NCI-H2196 treated with DMSO at 0.1 percent for 48 hours (cell line): ENCODE results near the gene GIMAP6.
"Not testable (repeated sequence)": the region's sequence is repeated elsewhere in the genome, so short reads cannot be mapped to it uniquely, and the experiment has no call there.

ENCODE experiments used
- DNase-seq: peaks from one replicate; lab custom pipeline; 2025; ENCODE audit not compliant: unreplicated experiment; lab: John Stamatoyannopoulos, UW

GIMAP6 gene

DNA sequence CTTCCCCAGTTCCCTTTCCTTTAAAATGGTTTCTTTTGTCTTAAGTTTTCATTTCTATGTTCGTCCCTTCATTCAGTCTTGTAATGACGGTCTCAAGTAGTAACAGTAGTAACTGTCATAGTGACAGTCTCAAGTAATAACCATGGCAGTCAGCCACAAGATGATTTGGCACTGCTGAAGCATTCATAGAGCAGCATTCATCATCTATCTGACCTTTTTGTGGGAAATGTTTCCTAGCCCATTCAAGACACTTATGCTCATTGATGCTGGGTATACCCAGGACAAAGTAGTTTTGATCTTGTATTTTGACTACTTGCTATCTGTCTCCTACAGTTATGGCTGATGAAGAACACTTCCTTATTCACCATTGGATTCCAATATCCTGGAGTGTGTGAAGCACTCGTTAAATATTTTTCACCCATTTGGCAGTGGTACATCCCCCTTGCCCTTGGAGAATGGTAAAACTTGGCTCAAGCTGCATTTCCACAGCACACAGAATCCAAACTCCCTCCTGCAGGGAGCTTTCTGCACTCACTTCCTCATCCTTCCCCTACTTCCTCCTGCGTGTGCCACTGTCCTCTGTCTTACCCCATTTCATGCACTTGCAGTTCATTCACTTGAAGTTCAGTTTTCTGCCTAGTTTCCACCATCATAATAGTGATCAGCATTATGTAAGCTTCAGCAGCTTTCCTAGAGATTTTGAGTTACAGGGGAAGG, 46.0 kb downstream of the GIMAP6 start:
- DNase-seq: no peak

DNA sequence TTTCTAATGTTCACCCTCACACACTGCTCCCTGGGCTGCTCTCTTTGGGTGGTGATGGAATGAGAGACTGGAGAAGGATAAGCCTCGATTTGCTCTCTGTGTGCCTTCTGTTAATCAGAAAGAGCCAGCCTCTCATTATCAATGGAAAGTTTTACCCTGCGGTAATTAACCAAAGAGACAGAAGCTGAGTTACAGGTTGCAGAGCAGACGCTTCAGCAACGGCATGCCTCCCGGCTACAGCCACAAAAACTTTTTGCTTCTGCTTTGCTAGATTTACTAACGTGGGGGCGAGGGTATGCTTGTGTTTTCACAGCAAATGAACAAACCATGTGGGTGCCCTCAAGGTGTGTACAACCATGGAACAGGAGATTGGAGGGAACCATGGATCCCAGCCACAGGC, 47.0 kb downstream of the GIMAP6 start:
- DNase-seq: no peak

DNA sequence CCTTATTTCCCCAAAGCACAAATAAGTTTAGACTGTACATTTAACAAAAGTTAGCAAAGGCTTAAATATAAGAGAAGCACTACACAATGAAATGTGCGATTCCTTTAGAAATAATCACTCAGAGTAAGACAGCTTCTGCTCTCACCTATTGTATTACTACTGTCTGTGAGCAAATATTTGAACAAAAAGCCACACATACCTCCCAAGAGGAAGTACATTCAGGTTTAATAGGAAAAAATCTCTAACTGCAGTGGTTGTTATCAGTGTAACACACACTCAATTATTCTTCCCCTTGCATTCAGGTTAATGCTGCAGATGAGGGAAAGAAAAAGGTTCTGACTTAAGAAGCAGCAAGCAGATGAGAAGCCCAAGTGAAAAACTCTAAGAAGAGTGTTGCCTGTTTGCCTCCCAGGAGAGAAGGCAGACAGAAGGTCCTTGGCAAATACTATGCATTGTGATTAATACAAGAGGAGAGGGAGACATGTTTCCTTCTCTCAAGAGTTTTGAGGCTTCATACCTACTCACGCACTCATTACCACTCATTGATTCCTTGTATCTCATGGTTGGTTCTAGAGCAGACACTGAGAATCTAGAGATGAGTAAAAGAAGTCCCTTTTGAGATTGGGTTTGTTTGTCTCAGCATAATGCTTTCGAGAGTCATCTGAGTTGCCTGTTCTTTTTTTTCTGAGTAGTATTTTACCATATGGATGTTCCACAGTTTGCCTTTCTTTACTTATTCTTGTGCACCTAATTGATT, 51.4 kb downstream of the GIMAP6 start:
- DNase-seq: no peak

DNA sequence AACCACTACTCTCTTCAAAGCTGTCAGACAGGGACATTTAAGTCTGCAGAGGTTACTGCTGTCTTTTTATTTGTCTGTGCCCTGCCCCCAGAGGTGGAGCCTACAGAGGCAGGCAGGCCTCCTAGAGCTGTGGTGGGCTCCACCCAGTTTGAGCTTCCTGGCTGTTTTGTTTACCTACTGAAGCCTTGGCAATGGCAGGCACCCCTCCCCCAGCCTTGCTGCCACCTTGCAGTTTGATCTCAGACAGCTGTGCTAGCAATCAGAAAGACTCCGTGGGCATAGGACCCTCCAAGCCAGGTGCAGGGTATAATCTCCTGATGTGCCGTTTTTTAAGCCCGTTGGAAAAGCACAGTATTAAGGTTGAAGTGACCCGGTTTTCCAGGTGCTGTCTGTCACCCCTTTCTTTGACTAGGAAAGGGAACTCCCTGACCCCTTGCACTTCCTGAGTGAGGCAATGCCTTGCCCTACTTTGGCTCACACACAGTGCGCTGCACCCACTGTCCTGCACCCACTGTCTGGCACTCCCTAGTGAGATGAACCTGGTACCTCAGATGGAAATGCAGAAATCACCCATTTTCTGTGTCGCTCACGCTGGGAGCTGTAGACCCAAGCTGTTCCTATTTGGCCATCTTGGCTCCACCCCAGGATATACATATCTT, 52.1 kb downstream of the GIMAP6 start:
- DNase-seq: not testable (repeated sequence)
